GM19468 (cell line): ENCODE measurements around the gene SCAMP2.
A peak's percentile ranks its signal among the peaks of the same experiment; 100 is the strongest.

Experiments used
- ATAC-seq: cut with Tn5 transposase; IDR thresholded peaks from one replicate; pipeline ENCODE4 v1.9.1; 2021; ENCODE audit warnings: mild to moderate bottlenecking, moderate library complexity, moderate number of reproducible peaks; ENCODE audit not compliant: unreplicated experiment; ENCODE audit errors: extremely low read depth

The SCAMP2 gene

DNA sequence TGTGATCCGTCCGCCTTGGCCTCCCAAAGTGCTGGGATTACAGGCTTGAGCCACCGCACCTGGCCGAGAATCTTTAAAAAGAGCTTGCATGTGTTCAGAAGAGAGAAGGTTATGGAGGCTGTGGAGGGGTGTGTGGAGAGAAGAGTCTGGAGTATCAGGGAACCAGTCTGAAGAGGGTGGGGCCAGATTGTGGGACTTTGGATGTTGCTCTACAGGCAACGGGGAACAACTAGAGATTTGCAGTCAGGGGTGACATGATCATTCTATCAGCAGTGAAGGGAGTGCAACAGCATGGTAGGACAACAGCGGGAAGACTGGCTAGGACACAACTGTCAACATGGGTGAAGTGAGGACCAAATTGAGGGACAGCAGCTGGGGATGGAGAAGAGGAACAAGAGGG lies 8.9 kb downstream of the SCAMP2 start:
- ATAC-seq = no peak

DNA sequence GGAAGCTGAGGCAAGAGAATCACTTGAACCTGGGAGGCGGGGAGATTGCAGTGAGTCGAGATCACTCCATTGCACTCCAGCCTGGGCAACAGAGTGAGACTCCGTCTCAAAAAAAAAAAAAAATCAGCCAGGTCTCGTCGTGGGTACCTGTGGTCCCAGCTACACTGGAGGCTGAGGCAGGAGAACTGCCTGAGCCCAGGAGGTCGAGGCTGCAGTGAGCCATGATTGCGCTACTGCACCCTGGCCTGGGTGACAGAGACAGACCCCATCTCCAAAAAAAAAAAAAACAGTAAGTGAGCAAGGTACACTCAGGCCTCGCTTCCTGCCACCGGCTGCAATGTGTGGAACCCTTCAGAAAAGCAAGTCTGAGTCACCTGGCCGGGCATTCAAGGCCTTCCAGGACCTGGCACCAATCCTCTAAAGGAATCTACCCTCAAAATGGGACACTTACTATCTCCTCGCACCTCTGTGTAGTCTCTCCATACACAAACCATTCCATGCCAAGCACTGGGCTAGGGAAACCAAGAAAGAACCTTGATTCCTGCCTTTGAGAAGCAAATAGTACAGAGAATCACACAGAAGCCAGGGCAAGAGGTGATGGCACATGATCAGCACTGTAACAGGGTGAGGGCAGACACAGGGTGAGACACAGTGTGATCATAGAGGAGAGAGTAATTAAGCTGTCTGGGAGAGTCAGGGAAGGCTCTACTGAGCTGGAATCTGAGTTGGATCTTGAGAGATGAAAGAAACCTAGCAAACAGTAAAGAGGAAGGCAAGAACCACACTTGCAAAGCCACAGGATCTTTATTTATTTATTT lies 9.7 kb downstream of the SCAMP2 start:
- ATAC-seq = no peak

DNA sequence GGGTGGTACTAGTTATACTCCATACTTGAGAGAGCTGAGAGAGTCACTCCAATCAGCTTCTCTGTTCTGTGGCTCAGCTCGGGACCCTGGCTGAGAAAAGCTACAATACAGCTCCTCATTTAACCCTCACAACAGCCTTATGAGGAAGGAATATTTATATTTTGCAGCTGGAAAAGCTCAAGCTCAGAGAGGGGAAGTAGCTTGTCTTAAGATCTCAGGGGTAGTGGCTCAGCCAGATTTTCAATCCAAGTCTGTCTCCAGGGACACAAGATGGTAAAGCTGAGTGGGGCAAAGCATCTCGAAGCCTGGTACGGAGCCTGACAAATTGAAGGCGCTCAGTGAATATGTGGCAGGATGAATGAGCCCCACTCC lies 14.8 kb downstream of the SCAMP2 start:
- ATAC-seq = no peak

DNA sequence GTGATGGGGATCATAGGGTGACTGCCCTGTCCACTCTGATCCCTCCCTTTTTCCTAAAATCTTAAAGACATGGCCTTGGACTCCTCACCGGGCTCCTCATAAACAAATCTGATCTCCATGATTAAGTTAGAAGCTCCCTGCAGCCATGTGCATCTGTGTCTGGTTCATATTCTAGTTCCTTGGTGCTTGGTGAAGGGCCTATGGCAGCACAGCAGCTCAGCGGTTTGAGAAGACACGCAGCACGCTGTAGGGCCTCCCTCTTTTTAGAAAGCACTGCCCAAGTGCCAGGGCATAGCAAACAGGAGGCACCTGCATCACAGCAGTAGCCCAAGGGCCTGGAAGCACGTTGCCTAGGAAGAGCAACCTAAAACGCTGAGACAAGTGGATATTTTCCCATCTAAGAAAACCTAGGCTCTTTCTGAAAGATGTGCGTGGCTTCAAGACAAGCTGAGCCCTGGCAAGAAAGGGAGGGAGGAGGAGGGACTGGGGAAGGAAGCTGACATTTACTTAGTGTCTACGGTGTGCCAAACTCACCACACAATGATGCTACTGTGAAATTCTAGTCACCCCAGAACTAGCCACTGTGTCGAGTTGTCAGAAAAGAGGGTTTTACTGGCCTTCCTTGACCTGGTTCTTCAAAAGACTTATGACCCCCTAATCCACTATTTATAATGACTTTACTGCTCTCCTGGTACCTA lies 15.3 kb downstream of the SCAMP2 start:
- ATAC-seq = peak; percentile 14

DNA sequence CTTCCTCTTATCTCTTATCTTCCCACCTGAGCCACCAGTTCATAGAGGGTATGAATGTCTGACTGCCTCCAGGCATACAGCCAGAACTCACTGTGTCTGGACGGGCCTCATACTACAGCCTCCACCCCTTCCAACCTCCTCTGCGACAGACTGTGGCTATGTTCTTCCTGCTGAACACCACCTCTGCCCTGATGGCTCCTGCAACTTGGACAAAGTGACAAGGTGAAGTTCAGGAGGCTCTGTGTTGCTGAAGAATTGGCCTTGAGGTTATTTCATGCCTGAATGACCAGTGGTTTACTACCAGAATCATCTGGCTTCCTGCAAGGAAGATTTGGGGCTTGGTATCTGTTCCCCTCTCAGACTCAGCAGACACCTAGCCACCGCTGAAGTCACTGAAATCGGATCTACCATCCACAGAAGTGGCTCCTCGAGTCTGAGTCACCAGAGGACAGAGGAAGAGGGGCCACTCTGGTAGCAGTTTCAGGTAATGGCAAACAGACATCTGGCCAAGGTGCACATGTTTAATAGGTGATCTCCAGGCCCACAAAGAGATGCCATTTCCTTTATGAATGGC lies 16.0 kb downstream of the SCAMP2 start:
- peak; percentile 78 for ATAC-seq

DNA sequence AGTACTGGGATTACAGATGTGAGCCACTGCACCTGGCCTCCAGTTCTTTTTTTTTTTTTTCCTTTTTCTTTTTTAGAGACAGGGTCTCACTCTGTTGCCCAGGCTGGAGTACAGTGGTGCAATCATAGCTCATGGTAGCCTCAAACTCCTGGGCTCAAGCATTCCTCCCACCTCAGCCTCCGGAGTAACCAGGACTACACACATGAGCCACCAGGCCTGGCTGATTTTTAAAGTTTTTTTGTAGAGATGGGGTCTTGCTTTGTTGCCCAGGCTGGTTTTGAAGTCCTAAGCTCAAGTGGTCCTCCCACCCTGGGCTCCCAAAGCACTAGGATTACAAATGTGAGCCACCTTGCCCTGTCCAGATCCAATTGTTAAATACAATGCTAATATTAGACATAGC lies 16.6 kb downstream of the SCAMP2 start:
- ATAC-seq = no peak

DNA sequence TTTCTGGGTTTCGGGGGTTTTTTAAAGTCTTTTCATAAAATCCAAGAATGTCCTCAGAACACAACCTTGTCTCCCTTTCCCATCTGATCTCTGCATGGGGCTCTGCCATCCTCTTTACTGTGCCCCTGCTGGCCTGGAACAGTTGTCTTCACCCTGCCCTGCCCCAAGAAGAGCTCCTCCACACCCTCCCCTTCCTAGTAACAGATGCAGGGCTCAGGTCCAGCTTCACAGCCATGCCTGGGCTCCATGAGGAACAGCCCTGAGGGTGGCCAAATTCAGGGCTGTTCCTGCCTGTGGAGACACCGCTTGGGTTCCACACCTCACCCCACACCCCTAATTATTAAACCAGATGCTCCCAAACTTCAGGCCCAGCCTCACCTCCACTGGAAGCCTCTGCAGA lies 17.3 kb downstream of the SCAMP2 start:
- ATAC-seq = no peak

DNA sequence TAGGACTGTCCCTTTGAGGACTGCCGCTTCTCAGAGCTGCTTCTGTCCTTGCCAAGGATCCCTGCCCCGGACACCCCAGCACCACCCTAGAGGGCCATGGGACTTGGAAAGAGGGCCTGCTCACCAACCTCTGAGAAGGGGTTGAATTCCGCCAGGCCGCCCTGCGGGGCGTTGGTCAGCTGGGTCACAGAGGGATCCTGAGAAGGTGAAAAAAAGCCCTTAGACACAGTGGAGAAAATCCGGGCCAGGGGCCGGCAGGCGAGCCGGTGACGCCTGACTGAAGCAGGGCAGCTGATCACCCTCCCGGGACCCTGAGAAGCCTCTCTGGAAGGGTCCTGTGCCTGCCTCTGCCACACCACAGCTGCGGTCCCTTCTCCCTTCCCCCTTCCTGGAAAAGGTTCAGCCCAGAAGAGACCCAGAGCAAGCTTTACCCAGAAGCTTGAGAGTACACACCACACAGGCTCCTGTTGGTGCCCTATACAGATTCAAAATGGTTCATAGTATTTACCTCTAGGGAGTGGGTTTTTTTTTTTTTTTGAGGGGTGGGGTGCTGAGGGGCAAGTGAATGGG lies 18.6 kb downstream of the SCAMP2 start:
- no peak for ATAC-seq

DNA sequence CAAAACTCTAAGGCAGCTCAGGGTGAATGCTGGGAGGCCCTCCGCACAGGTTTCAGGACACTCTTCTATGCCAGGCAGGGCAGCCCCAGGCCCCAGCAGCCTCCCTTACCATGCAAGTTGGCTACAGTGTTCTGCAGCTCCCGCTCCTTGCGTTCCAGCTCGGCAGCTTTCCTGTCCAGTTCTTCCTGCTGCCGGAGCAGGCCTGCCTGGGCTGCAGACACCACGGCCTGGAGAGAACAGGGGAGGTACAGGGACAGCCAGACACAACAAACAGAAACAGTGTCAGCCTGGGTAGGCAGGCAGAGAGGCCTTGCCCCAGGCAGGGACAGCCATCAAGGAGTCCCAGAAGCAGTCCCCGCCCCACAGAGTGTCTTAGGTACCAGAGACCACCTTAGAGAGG lies 21.2 kb downstream of the SCAMP2 start:
- no peak for ATAC-seq

DNA sequence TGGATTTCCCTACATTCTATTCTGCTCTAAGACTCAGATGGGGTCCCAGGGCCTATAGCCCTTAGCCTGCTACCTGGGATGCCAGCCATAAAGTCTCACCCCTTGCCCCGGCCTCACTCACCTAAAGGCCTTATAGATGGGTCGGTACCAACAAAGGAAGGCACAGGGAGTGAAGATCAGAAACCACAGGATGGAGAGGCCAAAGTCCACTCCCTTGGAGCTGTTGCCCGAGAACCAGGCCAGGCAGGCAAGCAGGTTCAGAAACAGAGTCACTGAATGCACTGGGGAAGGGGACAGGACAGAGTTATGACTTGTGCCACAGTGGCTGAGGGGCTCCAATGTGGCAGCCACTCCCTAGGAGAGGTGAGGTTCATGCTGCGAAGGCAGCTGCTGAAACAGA lies 22.8 kb downstream of the SCAMP2 start:
- ATAC-seq = no peak

DNA sequence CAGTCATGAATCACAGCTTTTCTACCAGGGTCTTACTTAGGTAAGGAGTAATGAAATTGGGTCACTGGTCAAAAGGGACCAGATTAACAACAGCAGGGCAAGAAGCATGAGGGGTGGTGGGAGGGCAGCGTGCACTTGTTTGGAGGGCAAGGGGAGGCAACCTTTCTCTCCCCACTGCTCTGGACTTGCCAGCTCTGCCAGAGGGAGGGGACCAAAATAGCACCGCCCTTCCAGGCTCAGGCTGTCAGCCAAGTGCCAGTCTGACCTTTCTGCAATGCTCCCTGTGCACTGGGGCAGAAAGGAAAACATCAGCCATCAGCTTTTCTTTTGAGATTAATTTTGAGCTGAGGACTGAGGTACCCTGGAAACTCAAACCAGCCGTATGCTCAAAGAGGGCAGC lies 25.7 kb downstream of the SCAMP2 start:
- no peak for ATAC-seq

DNA sequence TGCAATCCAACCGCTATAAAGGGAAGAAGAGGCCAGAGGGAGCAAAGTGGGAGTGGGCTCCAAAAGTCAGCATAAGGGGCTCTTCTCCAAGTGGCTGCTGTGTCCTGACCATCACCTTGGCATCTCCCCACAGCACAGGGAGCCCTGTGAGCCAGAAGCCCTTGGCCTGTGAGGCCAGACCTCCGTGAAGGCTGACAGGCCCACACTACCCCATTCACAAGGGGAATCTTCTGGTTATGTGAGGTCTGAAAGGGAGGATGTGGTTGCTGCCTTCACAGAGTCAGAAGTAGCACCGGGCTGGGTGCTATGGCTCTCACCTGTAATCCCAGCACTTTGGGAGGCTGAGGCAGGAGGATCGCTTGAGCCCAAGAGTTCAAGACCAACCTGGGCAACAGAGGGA lies 27.6 kb downstream of the SCAMP2 start:
- no peak for ATAC-seq

DNA sequence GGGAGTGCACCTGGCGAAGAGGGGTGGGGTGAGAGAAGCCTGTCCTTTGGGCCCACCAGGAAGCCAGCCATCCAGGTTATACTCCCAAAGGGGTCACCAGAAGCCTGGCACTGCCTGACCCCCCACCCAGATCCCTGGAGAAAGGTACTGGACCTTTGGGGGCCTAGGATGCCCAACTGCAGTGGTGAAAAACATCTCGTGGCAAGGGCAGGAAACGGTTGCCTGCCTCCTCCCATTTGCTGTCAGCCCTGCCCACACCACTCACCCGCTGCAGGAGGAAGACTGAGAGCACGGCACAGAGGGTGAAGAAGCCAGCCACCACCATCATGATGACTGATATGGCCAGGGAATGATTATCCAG lies 28.0 kb downstream of the SCAMP2 start:
- no peak for ATAC-seq

DNA sequence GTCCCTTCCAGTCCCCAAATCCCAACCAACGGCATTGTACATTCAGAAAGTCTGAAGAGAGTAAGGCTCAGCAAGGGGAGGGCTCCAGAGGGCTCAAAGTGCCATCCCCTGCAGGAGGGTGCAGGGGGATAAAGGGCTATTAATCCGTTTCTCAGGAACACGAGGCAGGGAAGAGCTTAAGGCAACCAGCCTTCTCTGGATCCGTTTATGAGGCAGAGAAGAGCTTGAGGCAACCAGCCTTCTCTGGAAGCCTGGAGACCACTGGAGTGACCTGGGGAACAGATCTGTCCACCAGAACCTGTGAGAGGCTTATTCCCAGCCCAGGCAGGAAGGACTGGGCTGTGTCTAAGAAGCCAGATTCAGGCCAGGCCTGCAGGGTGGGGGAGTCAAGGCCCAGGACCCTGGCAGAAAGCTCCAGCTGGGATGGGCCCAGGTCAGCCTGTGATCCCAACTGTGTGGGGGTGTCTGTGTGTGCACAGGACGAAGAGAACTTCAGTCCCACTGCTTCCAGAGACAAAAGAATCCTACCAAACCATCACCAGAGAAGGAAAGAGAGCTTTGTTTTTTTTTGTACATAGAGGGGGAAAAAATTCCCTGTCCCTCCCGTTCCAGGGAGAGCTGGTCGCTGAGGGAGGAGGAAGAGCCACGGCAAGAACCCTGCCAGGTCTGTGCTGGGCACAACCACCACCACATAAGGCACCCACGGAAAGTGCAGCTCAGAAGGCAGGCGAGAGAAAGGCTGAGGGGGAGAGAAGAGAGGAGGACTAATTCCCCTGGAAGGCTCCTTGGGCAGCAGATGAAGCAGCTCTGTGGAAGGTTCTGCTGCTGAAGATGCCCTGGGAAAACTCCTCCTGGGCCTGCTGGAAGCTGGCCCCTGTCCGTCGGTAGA lies 28.6 kb downstream of the SCAMP2 start:
- no peak for ATAC-seq

DNA sequence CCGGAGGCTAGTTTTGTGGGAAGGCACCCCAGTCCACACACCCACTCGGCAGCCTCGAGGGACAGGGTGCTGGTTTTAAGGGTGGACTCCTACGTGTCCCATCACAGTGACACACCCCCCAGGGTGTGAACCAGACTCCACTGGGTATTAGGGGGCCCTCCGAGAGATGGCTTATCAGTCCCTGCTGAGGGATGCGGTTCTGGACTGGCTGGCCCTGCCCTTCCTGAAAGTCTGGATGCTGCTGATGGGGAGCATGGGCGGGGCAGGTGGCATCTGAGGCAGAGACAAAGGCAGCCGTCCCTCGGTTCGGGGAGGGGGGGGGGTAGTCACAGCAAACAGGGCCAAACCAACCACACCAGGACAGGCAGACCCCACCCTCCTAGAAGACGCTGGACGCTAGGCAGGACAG lies 29.3 kb downstream of the SCAMP2 start:
- ATAC-seq = no peak

DNA sequence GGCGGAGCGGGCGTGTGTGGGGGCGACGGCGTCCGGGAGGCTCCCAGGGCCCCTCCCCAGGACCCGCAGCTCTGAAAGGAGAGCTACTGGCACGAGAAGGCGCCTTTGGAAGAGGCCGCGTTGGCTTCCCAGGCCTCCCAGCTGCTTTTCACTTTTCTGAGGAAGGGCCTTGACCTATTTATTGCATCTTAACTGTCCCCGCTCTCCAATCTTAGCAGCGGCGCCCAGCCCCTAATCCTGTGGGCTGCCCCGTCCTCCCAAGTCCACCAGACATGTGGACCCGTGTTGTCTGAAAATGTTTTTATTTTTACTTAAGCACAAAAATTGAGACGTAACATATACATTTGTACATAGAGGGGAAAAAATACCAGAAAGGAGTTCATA lies 29.7 kb downstream of the SCAMP2 start:
- no peak for ATAC-seq

DNA sequence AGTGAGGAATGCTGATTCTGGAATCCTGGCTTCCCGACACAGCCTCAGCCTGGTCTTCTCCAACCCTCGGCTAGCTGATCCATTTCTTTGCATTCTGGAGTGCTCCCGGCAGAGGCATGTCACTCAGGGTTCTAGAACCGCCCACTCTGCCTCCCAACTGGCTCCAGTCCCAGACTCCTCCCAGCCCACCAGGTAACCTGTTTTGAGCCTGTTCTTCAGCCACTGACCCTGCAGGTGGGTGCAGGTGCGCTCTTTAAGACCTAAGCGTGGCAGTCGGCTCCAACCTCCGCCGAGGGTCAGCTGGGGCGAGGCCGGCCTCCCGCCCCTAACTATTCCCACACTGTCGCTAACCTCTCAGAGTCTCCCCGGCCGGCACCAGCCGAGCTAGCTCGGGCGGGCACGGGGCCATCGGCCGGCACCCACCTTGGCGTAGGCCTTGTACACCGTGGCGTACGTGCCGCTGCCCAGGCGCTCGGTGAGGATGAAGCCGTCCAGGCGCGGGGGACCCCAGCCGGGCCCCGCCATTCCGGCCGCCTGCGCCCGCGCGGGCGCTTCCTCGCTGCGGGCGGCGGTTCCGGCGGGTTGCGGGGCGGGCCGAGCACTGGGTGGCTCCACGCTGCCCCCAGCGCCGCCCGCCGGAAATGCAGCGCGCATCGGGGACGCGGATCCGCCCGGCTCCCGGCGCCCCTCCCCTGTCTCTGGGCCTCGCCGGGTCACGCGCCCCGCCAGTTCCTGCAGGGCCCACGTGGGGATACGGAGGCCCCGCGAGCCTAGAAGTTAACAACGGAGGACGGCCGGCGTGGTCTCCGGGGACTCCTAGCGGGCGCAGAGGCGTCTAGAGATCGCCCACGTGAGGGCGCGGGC lies 30.4 kb downstream of the SCAMP2 start, which contains the start of gene ULK3:
ULK3 (minus strand) TSS at position 576 of the 864 bp plus-strand sequence; CDS start at position 525, 51 bp downstream.
- peak; percentile 50 for ATAC-seq

DNA sequence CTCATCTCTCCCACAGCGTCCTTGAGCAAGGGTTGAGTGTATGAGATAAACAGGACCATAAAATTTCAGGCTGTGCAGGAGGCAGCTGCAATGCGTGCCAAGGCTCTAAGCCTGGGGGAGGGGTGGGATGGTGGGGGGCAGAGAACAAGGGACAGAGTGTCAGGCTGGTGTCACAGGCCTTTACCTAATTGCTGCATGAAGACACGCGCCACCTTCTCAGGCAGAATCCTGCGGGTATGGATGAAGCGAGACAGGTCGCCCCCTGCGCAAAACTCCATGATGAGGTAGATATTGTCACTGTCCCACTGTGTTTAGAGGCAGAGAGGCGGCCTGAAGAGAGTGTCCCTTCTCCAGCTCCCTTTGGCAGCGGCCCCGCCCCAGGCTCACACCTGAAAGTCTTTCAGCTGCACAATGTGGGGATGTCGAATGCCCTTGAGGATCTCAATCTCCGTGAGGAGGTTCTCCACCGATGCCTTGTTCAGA lies 31.2 kb downstream of the SCAMP2 start:
- no peak for ATAC-seq
